ENCODE measurements around the gene SLC44A3. TPM values are rescaled to one million over a fixed set of nuclear protein-coding genes. Genes with fewer than 3 reads are reported as not detected.
"Not testable (repeated sequence)": the region's sequence is repeated elsewhere in the genome, so short reads cannot be mapped to it uniquely, and the experiment has no call there.

The SLC44A3 gene
- polyA plus RNA-seq, 1 donor, result 70.5 TPM

GRCh38 chr1:94832446-94832845 lies 12.3 kb downstream of the SLC44A3 start:
- Histone ChIP-seq H3K27me3 (ENCODE audit: control insufficient read depth, insufficient read depth, low read length) (no peaks in the 10 kb centered on the region), H3K4me3 (ENCODE audit: low read length) (no peak overlapping the region), H3K4me1 (ENCODE audit: control insufficient read depth, insufficient read depth, low read length) (no peaks in the 10 kb centered on the region), H3K27ac (ENCODE audit: low read length) (no peak overlapping the region), H3K9me3 (ENCODE audit: control insufficient read depth, low read depth, low read length) (no peaks in the 10 kb centered on the region), H3K36me3 (ENCODE audit: control insufficient read depth, insufficient read depth, low read length) (peaks cover 37% of the 10 kb centered on the region)
- WGBS (ENCODE audit: insufficient coverage, low lambda C conversion rate), result no CpG with 5 or more reads among the region's 1 CpG
- DNase-seq, result no peak

GRCh38 chr1:94832931-94833585 lies 12.9 kb downstream of the SLC44A3 start:
- DNase-seq, result no peak
- H3K27ac ChIP-seq (ENCODE audit: low read length), result no peak overlapping the region
- no CpG with 5 or more reads among the region's 6 CpGs for WGBS (ENCODE audit: insufficient coverage, low lambda C conversion rate)
- H3K27me3 ChIP-seq (ENCODE audit: control insufficient read depth, insufficient read depth, low read length), result no peaks in the 10 kb centered on the region
- H3K9me3 ChIP-seq (ENCODE audit: control insufficient read depth, low read depth, low read length), result no peaks in the 10 kb centered on the region
- peaks cover 31% of the 10 kb centered on the region for H3K36me3 ChIP-seq (ENCODE audit: control insufficient read depth, insufficient read depth, low read length)
- H3K4me3 ChIP-seq (ENCODE audit: low read length), result no peak overlapping the region
- H3K4me1 ChIP-seq (ENCODE audit: control insufficient read depth, insufficient read depth, low read length), result no peaks in the 10 kb centered on the region

- no peak overlapping the region for H3K4me3 ChIP-seq (ENCODE audit: low read length)
- no peaks in the 10 kb centered on the region for H3K4me1 ChIP-seq (ENCODE audit: control insufficient read depth, insufficient read depth, low read length)
- DNase-seq, result no peak
- peaks cover 29% of the 10 kb centered on the region for H3K36me3 ChIP-seq (ENCODE audit: control insufficient read depth, insufficient read depth, low read length)
- H3K27ac ChIP-seq (ENCODE audit: low read length), result no peak overlapping the region
- 90% methylated on average over 2 of the region's 2 CpGs for WGBS (ENCODE audit: insufficient coverage, low lambda C conversion rate)
- no peaks in the 10 kb centered on the region for H3K27me3 ChIP-seq (ENCODE audit: control insufficient read depth, insufficient read depth, low read length)
- H3K9me3 ChIP-seq (ENCODE audit: control insufficient read depth, low read depth, low read length), result no peaks in the 10 kb centered on the region
Observed at GRCh38 chr1:94836891-94837290, 16.7 kb downstream of the SLC44A3 start.

- H3K27me3 ChIP-seq (ENCODE audit: control insufficient read depth, insufficient read depth, low read length); H3K4me1 ChIP-seq (ENCODE audit: control insufficient read depth, insufficient read depth, low read length); H3K4me3 ChIP-seq (ENCODE audit: low read length); H3K27ac ChIP-seq (ENCODE audit: low read length); DNase-seq; H3K9me3 ChIP-seq (ENCODE audit: control insufficient read depth, low read depth, low read length): not testable (repeated sequence)
- H3K36me3 ChIP-seq (ENCODE audit: control insufficient read depth, insufficient read depth, low read length), result peaks cover 59% of the 10 kb centered on the region
- no CpG with 5 or more reads among the region's 9 CpGs for WGBS (ENCODE audit: insufficient coverage, low lambda C conversion rate)
Observed at GRCh38 chr1:94840381-94840780, 20.2 kb downstream of the SLC44A3 start.

- DNase-seq, result no peak
- Histone ChIP-seq H3K36me3 (ENCODE audit: control insufficient read depth, insufficient read depth, low read length) (peaks cover 62% of the 10 kb centered on the region), H3K4me3 (ENCODE audit: low read length) (no peak overlapping the region), H3K4me1 (ENCODE audit: control insufficient read depth, insufficient read depth, low read length) (peaks cover 5% of the 10 kb centered on the region), H3K27ac (ENCODE audit: low read length) (no peak overlapping the region), H3K9me3 (ENCODE audit: control insufficient read depth, low read depth, low read length) (no peaks in the 10 kb centered on the region), H3K27me3 (ENCODE audit: control insufficient read depth, insufficient read depth, low read length) (no peaks in the 10 kb centered on the region)
- no CpG with 5 or more reads among the region's 5 CpGs for WGBS (ENCODE audit: insufficient coverage, low lambda C conversion rate)
Observed at GRCh38 chr1:94840808-94841207, 20.7 kb downstream of the SLC44A3 start.

- H3K9me3 ChIP-seq (ENCODE audit: control insufficient read depth, low read depth, low read length), result no peaks in the 10 kb centered on the region
- H3K36me3 ChIP-seq (ENCODE audit: control insufficient read depth, insufficient read depth, low read length), result peaks cover 80% of the 10 kb centered on the region
- H3K27ac ChIP-seq (ENCODE audit: low read length), result no peak overlapping the region
- peak; percentile 56 to 69 for DNase-seq
- WGBS (ENCODE audit: insufficient coverage, low lambda C conversion rate), result no CpG with 5 or more reads among the region's 6 CpGs
- H3K27me3 ChIP-seq (ENCODE audit: control insufficient read depth, insufficient read depth, low read length), result no peaks in the 10 kb centered on the region
- H3K4me1 ChIP-seq (ENCODE audit: control insufficient read depth, insufficient read depth, low read length), result peaks cover 5% of the 10 kb centered on the region
- no peak overlapping the region for H3K4me3 ChIP-seq (ENCODE audit: low read length)
Observed at GRCh38 chr1:94843430-94843829, 23.3 kb downstream of the SLC44A3 start.

GRCh38 chr1:94843846-94844245 lies 23.7 kb downstream of the SLC44A3 start:
- DNase-seq, result no peak
- no CpG with 5 or more reads among the region's 4 CpGs for whole genome bisulfite sequencing (ENCODE audit: insufficient coverage, low lambda C conversion rate)
- H3K27me3 ChIP-seq (ENCODE audit: control insufficient read depth, insufficient read depth, low read length), result no peaks in the 10 kb centered on the region
- no peaks in the 10 kb centered on the region for H3K9me3 ChIP-seq (ENCODE audit: control insufficient read depth, low read depth, low read length)
- H3K4me1 ChIP-seq (ENCODE audit: control insufficient read depth, insufficient read depth, low read length), result peaks cover 5% of the 10 kb centered on the region
- H3K4me3 ChIP-seq (ENCODE audit: low read length), result no peak overlapping the region
- H3K36me3 ChIP-seq (ENCODE audit: control insufficient read depth, insufficient read depth, low read length), result peaks cover 82% of the 10 kb centered on the region
- no peak overlapping the region for H3K27ac ChIP-seq (ENCODE audit: low read length)

GRCh38 chr1:94846308-94846707 lies 26.2 kb downstream of the SLC44A3 start:
- H3K4me3 ChIP-seq (ENCODE audit: low read length), result no peak overlapping the region
- WGBS (ENCODE audit: insufficient coverage, low lambda C conversion rate), result no CpG with 5 or more reads among the region's 5 CpGs
- peaks cover 5% of the 10 kb centered on the region for H3K4me1 ChIP-seq (ENCODE audit: control insufficient read depth, insufficient read depth, low read length)
- no peaks in the 10 kb centered on the region for H3K27me3 ChIP-seq (ENCODE audit: control insufficient read depth, insufficient read depth, low read length)
- DNase-seq, result no peak
- H3K27ac ChIP-seq (ENCODE audit: low read length), result no peak overlapping the region
- no peaks in the 10 kb centered on the region for H3K9me3 ChIP-seq (ENCODE audit: control insufficient read depth, low read depth, low read length)
- H3K36me3 ChIP-seq (ENCODE audit: control insufficient read depth, insufficient read depth, low read length), result peaks cover 90% of the 10 kb centered on the region

- H3K4me3 ChIP-seq (ENCODE audit: low read length), result no peak overlapping the region
- H3K36me3 ChIP-seq (ENCODE audit: control insufficient read depth, insufficient read depth, low read length), result peaks cover 70% of the 10 kb centered on the region
- no peaks in the 10 kb centered on the region for H3K9me3 ChIP-seq (ENCODE audit: control insufficient read depth, low read depth, low read length)
- H3K27me3 ChIP-seq (ENCODE audit: control insufficient read depth, insufficient read depth, low read length), result no peaks in the 10 kb centered on the region
- no peaks in the 10 kb centered on the region for H3K4me1 ChIP-seq (ENCODE audit: control insufficient read depth, insufficient read depth, low read length)
- whole genome bisulfite sequencing (ENCODE audit: insufficient coverage, low lambda C conversion rate), result no CpG with 5 or more reads among the region's 1 CpG
- H3K27ac ChIP-seq (ENCODE audit: low read length), result no peak overlapping the region
- no peak for DNase-seq
Observed at GRCh38 chr1:94851571-94851970, 31.4 kb downstream of the SLC44A3 start.

- Histone ChIP-seq H3K9me3 (ENCODE audit: control insufficient read depth, low read depth, low read length) (no peaks in the 10 kb centered on the region), H3K4me3 (ENCODE audit: low read length) (no peak overlapping the region), H3K36me3 (ENCODE audit: control insufficient read depth, insufficient read depth, low read length) (peaks cover 63% of the 10 kb centered on the region), H3K27ac (ENCODE audit: low read length) (no peak overlapping the region), H3K4me1 (ENCODE audit: control insufficient read depth, insufficient read depth, low read length) (no peaks in the 10 kb centered on the region), H3K27me3 (ENCODE audit: control insufficient read depth, insufficient read depth, low read length) (no peaks in the 10 kb centered on the region)
- no peak for DNase-seq
- 17% methylated on average over 1 of the region's 2 CpGs for WGBS (ENCODE audit: insufficient coverage, low lambda C conversion rate)
Observed at GRCh38 chr1:94852788-94853187, 32.6 kb downstream of the SLC44A3 start.
